T-helper 1 cell treated with Interleukin-12 subunit alpha and Interleukin-12 subunit beta and Interleukin-4 antibody, amounts not matched to agents 30 ng/mL and 1 ng/mL, for 36 hours (primary cell): ENCODE measurements around the gene TTC28. TPM values are rescaled to one million over a fixed set of nuclear protein-coding genes. Genes with fewer than 3 reads are reported as not detected.
"Not testable (repeated sequence)": the region's sequence is repeated elsewhere in the genome, so short reads cannot be mapped to it uniquely, and the experiment has no call there.

Experiments
- intact Hi-C: fragments of 100-400 bp; cut with micrococcal nuclease; formaldehyde crosslinking; loops from one replicate; pipeline ENCODE4 v1.15.1; 2024
- total RNA-seq: library from RNA; stranded (reverse); gene quantifications from 2 replicates; pipeline ENCODE4 v1.2.3, GENCODE V29; 2022

TTC28 gene
- total RNA-seq, result 3.1 and 3.7 TPM in 2 replicates

DNA sequence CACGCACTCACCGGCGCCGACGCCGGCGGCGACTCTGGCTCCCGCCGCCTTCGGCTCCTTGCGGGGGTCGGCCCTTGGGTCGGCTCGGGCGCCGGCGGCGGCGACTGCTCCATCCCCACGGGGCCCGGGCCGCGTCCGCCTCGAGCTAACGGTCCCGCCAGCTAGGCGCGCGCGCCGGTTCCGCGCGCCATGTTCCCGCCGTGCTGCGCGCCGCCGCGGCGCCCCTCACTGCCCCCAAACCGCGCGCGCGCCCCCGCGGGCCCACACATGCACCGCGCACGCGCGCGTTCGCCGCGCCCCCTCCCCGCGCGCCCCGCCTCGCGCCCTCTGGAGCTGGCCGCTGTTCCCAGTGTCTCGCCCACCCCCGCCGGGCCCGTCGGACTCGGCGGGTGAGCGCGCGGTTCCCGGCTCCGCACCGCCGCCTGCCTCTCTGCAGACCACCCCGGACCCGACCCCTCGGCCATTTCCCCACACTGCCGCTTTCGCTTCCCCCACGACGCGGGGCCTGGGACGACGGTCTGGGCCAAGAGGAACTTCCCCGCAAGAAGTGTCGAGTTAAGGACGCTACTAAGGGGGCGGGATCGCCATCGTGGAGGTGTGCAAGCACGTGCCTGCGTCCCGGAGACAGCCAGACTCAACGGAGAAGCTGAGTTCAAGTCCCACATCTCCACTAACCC is at the start of gene TTC28:
TTC28 (minus strand) TSS at position 230 of the 677 bp plus-strand sequence; CDS start at position 113, 117 bp downstream.
- intact Hi-C loops, result not testable (repeated sequence)

DNA sequence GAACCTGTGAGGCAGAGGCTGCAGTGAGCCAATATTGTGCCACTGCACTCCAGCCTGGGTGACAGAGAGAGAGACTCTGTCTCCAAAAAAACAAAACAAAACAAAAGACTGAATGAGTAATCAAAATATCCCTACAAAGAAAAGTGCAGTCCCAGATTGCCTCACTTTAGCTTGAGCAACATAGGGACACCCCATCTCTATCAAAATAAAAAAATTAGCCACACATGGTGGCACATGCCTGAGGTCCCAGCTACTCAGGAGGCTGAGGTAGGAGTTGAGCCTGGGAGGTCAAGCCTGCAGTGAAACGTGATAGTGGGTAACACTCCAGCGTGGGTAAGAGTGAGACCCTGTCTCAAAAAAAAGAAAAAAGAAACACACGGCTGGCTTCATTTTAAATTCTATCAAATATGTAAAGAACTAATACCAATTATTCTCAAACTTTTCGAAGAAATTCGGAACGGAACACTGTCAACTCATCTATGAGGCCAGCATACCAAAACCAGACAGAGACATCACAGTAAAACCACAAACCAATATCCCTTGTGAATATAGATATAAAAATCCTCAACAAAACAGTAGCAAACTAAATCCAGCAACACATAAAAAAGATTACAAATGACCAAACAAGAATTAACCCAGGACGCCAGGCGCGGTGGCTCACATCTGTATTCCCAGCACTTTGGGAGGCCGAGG is 49.1 kb upstream of the TTC28 start:
- intact Hi-C loops, result loop anchor here (10.0 kb wide), 1 partner anchor 124 kb away; no protein-coding TSS in a partner anchor

DNA sequence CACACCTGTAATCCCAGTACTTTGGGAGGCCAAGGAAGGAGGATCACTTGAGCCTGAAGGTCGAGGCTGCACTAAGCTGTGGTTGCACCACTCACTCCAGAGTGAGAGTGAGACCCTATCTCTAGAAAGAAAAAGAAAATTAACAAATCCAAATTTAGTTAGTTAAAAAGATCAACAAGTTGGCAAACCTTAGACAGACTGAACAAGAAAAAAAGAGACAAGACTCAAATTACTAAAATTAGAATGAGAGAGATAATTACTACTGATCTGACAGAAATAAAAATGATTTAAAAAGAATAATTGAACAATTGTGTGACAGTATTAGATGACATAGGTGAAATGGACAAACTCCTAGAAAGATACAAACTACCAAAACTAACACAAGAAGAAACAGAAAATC is 48.4 kb upstream of the TTC28 start:
- intact Hi-C loops, result loop anchor here (10.0 kb wide), 1 partner anchor 123 kb away; no protein-coding TSS in a partner anchor

DNA sequence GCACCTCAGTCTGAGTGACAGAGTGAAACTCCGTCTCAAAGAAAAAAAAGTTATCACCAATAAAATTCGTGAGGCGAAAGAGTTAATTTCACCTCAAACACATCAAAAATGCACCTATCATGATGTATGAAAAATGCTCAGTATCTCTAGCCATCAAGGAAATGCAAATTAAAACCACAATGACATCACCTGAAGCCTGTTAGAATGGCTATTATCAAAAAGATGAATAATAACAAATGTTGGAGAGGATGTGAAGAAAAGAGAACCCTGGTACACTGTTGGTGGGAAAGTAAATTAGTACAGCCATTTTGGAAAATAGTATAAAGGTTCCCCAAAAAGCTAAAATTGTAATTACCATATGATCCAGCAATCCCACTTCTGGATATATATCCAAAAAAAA is 38.4 kb upstream of the TTC28 start:
- intact Hi-C loops, result no loop called here

DNA sequence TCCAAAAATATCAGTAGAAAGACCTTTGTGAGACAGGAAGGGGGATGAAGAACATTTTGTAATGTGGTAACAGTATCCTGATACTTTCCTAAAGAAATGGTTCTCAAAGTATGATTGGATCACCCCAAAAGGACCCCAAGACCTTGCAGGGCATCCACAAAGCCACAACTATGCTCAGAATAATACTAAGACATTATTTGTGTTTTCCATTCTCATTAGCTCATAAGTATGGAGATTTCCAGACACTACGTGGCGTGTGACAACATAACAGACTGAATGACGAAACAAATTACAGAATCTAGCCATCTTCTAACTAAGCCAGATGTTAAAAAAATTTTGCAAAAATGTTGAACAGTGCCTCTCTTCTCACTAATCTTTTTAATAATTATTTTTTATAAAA is 37.0 kb upstream of the TTC28 start:
- intact Hi-C loops, result no loop called here

DNA sequence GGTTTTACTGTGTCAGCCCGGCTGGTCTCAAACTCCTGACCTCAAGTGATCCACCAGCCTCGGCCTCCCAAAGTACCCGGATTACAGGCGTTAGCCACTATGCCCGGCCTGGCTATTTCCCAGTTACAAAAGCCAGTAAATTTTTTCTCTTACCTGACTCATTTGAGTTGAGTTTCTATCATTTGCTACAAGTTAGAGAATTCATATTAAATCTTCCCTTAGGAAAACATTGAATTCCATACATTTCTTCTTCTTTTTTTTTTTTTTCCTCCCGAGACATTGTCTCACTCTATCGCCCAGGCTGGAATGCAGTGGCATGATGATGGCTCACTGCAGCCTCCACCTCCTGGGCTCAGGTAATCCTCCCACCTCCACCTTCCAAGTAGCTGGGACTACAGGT is 36.0 kb upstream of the TTC28 start:
- intact Hi-C loops, result no loop called here

DNA sequence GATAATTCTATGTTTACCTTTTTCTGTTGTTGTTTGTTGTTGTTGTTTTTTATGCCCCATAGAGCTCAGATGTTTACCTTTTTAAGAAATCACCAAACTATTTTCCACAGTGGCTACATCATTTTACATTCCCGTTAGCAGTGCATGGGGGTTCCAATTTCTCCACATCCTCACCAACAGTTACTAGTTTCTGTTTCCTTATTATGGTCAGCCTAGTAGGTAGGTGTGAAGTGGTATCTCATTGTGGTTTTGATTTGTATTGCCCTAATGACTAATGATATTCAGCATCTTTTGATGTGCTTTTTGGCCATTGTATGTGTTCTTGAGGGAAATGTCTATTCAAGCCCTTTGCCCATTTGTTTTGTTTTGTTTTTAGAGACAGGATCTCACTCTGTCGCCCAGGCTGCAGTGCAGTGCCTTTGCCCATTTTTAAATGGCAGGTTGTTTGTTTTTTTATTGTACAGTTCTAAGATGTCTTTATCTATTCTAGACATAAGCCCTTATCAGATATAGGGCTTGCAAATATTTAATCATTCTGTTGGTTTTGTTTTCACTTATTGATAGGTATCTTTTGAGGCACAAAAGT is 34.5 kb upstream of the TTC28 start:
- intact Hi-C loops, result loop anchor here (1.0 kb wide), 1 partner anchor 40 kb away; no protein-coding TSS in a partner anchor

DNA sequence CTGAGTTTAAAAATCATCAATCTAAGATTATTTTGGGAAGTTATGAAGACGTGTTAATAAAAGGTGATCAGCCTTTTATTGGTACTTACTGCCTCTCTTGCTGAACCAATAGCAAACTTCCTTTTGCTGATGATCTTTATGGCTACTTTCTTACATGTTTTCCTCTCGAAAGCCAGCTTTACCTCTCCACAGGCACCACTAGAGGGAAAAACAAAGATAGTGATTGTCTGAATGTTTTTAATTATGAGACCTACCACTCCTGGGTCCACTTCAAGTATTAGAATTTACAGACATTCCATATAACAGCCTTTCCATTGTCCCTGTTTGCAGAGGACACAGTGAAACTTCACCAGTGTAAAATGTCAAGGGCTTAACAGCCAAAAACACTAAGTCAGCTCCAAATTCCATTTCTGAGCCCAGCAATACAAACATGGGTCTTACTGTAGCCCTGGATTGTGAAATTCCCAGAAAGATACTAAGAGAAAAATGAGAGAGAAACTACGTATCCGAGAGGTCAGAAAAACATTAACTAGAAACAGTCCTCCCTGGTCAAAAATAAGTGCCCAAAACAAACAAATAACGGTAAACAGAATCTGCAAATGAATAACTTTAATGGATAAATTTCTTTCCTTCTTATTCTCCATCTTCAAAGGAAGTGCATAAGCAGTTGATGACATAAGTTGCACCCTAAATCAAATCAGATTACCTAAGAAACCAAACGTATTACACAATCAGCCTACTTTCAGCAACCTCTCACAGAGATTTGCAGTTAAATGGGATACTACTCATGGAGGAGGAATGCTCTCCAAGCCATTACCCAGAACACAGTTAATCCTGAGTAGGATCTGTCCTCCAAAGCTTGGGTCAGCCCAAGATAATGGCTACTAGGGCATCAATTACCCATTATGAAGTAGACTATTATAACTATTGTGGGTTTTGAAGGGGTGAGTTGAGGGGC is 32.5 kb upstream of the TTC28 start:
- intact Hi-C loops, result no loop called here

DNA sequence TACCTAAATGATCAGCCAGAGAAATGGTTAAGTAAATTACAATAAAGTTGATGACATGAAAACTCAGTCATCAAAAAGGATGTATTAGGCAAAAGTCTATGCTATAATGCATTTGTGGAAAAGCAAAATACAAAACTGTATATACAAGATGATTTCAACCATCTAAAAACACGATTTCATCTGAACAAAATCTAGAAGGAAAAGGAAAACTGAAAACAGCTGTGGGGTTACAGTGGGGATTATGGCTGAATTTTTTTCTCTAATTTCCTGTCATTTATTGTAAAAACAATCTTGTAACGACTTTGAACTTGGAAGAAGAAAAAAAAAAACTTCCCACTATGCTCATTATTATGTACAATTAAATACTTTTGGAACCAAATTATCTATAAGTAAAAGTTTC is 31.7 kb upstream of the TTC28 start:
- intact Hi-C loops, result no loop called here

DNA sequence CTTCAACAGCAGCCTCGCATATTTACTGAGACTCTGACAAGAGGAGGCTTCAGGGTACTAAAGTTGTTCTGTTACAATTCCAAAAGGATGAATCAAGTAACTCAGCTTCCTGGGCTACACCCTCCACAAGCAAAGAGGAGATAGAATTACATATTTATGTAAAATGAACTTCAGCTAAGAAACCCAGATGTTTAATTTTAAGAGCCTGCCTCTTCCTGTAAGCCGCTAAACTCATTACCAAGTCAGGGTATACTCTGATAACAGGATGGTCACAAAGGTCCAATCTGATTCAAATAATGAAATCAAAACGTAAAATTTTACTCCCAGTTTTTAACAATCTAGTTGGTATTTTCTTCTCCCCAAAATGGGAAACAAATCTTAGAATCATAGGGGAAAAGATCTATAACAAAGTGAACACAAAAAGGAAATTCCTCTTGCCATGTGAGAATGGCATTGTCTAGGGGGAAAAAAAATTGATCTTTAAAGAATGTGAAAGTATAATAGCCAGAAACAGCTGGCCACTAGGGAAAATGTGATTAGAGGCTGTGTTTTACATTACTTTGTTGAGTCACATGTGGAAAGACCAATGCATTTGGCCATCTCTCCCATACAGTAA is 31.0 kb upstream of the TTC28 start:
- intact Hi-C loops, result no loop called here

DNA sequence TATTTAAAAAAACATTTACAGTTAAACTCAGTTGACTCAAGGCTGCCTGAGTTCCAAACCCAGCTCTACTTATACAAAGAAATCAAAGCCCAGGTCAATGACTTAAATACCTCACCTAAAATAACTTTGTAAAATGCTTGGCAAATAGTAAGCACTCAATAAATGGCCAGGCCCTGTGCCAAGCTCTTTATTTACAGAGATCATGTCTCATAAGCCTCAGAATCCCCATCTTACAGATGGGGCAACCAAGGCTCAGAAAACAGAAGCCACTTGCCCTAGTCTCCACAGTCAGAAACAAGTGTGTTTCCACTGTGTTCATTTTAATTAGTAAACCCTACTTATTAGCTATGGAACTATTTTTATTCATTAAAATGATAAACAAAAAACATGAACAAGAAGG is 30.5 kb upstream of the TTC28 start:
- intact Hi-C loops, result no loop called here

DNA sequence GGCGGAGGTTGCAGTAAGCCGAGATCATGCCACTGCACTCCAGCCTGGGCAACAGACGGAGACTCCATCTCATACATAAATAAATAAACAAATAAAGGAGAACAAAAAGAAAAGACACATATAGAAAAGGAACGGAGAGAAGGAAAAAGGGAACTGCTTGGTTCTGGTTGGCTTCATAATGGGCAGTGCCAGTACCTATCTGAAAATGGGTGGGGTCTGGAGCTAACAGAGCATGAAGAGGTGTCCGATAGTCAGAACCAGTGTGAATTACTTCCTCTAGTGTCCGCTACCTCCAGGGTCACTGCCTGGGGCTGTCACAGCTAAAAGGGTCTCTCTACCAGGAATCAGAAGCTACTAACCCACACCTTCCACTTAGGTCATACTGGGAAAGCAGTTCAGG is 27.2 kb upstream of the TTC28 start:
- intact Hi-C loops, result no loop called here

DNA sequence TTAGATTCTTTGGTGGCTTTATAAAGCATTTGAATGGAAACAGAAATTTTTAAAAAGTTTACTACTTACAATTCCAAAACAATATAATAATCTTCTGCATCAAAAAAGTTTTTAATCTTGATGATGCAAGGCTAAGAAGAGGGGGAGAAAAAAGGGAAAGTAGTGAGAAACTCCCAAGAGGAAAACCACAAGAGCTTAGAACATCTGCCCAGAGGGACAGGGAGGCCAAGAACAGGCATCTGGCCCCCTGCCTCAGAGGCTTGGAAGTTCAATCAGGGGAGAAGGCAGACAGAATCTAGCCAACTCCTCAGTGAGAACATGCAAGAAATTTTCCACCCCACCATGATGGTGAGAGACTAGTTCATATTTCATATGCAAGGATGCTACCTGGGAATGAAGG is 23.8 kb upstream of the TTC28 start:
- intact Hi-C loops, result no loop called here

DNA sequence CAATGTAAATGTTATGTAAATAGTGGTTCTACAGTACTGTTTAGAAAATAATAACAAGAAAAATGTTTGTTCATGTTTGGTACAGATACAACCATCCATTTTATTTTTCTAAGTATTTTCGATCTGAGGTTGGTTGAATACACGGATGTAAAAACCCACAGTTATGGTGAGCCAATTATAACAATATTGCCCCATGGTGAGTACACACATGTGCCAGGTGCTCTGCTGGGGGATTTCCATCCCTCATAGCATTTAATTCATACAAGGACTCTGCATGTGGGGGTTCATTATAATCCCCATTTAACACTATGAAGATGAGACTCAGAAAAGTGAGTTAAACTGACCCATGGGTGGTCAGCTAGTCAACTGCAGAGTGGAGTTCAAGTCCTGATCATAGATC is 23.3 kb upstream of the TTC28 start:
- intact Hi-C loops, result no loop called here

DNA sequence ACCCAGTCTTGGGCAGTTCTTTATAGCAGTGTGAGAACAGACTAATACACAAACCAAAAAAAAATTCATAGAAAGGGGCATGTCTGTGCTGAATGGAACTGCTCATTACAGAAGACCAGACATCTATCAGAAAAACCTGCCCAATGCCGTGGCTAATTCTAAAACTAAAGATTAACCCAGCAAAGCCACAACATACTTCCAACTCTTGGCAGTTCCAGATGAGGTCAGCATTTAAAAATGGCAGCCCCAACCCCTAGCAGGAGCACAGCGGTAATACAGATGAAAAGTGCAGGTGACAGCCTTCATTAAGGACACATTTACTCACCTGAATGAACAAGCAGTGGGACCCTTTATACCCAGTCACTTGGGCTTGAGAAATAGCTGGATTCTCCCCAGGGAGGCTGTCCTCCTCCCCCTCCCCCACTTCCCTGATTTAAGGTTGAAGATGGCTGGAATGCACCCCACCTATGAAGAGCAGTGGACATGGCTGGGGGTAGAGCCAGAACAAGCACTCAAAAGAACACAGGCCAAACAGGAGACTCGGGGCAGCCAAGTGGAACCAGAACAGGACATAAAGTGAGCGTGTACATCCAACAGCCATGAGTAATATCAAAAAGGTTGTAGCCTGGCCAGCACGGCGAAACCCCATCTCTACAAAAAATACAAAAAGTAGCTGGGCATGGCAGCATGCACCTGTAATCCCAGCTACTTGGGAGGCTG is 13.6 kb upstream of the TTC28 start:
- intact Hi-C loops, result not testable (repeated sequence)

DNA sequence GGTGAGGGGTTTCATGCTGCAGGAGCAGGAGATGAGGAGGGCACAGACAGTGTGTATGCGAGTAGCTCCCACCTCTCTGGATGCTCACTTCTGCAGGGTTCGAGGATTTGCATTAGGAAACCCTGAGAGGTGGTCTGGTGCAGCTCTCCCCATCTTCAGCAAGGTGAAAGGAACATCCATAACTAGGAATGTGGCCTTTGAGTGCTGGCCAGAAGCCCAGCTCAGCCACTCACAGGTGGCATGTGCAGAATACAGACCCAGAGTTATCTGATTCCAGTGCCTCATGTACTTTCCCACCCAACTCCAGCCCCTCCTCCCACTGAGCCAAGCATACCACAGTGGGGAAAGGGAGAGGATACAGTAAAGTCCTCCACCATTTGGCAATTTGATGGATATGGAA is 10.2 kb upstream of the TTC28 start:
- intact Hi-C loops, result not testable (repeated sequence)

DNA sequence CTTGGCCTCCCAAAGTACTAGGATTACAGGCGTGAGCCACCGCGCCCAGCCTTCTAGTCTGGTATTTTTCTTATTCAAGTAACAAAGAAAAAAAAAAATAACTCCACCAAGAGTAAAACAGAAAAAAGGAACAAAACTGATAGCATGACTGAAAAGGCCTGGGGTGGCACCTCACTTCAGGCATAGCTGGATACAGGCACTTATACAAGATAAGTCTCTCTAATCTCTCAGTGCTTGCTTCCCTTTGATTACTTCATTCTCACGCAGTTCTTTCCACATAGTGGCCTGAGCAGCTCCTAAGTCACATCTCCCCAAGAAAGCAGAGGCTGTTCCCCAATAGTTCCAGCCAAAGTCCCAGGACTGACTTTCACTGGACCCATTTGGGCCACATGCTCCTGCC is 3.3 kb upstream of the TTC28 start:
- intact Hi-C loops, result not testable (repeated sequence)

DNA sequence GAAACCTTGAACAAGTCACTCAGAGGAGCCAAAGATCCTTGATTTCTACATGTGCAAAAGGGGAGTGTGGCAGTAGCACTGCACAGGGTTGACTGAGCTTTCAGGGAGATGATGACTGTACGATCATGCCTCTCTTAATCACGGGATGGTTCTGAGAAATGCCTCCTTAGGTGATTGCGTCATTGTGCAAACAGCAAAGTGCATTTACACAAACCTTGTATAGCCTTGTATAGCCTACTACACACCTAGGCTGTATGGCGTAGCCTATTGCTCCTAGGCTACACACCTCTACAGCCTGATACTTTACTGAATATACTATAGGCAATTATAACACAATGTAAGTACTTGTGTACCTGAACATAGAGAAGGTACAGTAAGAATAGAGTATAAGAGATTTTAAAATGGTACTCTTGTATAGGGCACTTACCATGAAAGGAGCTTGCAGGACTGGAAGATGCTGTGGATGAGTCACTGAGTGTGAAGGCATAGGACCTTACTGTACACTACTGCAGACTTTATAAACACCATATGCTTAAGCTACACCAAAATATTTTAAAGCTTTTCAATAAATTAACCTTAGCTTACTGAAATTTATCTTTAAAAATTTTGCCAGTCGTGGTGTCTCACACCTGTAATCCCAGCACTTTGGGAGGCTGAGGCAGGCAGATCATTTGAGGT is 1.3 kb upstream of the TTC28 start:
- intact Hi-C loops, result not testable (repeated sequence)

DNA sequence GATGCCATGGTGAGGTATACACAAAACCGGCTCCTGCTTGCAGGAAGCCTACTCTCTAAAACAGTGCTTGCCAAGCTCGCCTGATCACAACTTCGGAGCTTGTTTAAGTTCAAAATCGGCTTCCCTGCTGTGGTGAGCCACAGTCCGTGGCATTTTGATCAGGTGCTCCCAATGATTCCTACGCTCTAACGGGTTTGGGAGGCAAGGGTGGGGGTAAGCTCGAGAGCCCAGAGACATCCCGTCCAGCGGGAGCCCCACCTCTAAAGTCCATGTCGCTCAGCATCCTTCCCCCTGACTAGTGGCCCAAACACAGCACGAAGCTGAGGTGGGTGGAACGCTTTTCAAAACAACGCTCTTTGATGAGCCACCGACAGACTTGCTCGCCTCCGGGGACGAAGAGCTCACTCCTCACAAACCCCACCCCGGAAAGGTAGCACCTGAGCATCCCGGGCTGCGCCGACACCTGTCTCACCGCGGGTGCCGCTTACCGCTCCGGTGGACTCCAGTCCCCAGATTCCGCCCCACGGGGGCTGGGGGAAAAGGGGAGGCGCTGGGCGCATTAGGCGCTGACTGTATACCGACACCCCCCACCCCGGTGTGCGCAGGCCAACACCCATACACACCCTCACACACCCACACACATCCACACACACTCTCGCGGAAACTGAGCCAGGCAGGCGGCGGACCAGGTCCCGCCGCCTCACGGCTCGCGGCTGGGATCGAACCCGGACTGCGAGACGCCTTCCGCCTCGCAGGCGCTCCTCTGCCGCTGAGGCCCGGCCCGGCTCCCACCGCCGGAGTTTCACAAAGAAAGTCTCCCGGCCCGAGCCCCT is 646 bp downstream of the TTC28 start:
- intact Hi-C loops, result not testable (repeated sequence)
